ENCODE results near the gene PPFIBP1. TPM values are rescaled to one million over a fixed set of nuclear protein-coding genes. Genes with fewer than 3 reads are reported as not detected.
"Not testable (repeated sequence)": the region's sequence is repeated elsewhere in the genome, so short reads cannot be mapped to it uniquely, and the experiment has no call there.

Gene PPFIBP1
- total RNA-seq, 3 donors from 2014 or later, result 37.0 to 79.4 (median 40.4) TPM

GRCh38 chr12:27577688-27578087 lies 53.7 kb downstream of the PPFIBP1 start:
- no peak for ATAC-seq
- Histone ChIP-seq H3K36me3 (ENCODE audit: low read depth) (no peaks in the 10 kb centered on the region), H3K4me1 (ENCODE audit: low read depth) (peaks cover 5% of the 10 kb centered on the region), H3K4me3 (no peak overlapping the region), H3K9me3 (no peaks in the 10 kb centered on the region)
- DNase-seq, result no peak
- intact Hi-C loops (cut with DNase I, micrococcal nuclease), result no loop called here
- no peak for TF ChIP-seq CTCF (IDR thresholded peaks at IDR 0.05)

GRCh38 chr12:27578689-27579372 lies 54.8 kb downstream of the PPFIBP1 start:
- DNase-seq, result no peak
- H3K9me3 ChIP-seq, result no peaks in the 10 kb centered on the region
- intact Hi-C loops (cut with DNase I, micrococcal nuclease), result no loop called here
- H3K4me3 ChIP-seq, result no peak overlapping the region
- peaks cover 5% of the 10 kb centered on the region for H3K4me1 ChIP-seq (ENCODE audit: low read depth)
- no peak for ATAC-seq
- no peaks in the 10 kb centered on the region for H3K36me3 ChIP-seq (ENCODE audit: low read depth)
- no peak for TF ChIP-seq CTCF (IDR thresholded peaks at IDR 0.05)

GRCh38 chr12:27580561-27581330 lies 56.7 kb downstream of the PPFIBP1 start:
- Histone ChIP-seq H3K9me3 (no peaks in the 10 kb centered on the region), H3K4me3 (no peak overlapping the region), H3K4me1 (ENCODE audit: low read depth) (no peaks in the 10 kb centered on the region), H3K36me3 (ENCODE audit: low read depth) (no peaks in the 10 kb centered on the region)
- TF ChIP-seq CTCF (IDR thresholded peaks at IDR 0.05), result no peak
- intact Hi-C loops (cut with DNase I, micrococcal nuclease), result no loop called here
- ATAC-seq, result no peak
- no peak for DNase-seq

- H3K4me3 ChIP-seq; intact Hi-C loops (cut with DNase I, micrococcal nuclease): not testable (repeated sequence)
Measured at GRCh38 chr12:27581331-27581671, 57.3 kb downstream of the PPFIBP1 start.

GRCh38 chr12:27581833-27582232 lies 57.8 kb downstream of the PPFIBP1 start:
- DNase-seq; ATAC-seq; H3K4me3 ChIP-seq; intact Hi-C loops (cut with DNase I, micrococcal nuclease); H3K9me3 ChIP-seq; H3K4me1 ChIP-seq (ENCODE audit: low read depth); H3K36me3 ChIP-seq (ENCODE audit: low read depth): not testable (repeated sequence)

More at GRCh38 chr12:27581331-27581671, 57.3 kb downstream of the PPFIBP1 start:
- DNase-seq; H3K36me3 ChIP-seq (ENCODE audit: low read depth); H3K9me3 ChIP-seq; H3K4me1 ChIP-seq (ENCODE audit: low read depth); ATAC-seq: not testable (repeated sequence)

GRCh38 chr12:27582445-27582844 lies 58.4 kb downstream of the PPFIBP1 start:
- H3K9me3 ChIP-seq; ATAC-seq; H3K36me3 ChIP-seq (ENCODE audit: low read depth); H3K4me3 ChIP-seq; H3K4me1 ChIP-seq (ENCODE audit: low read depth); intact Hi-C loops (cut with DNase I, micrococcal nuclease); DNase-seq: not testable (repeated sequence)

GRCh38 chr12:27583057-27583797 lies 59.2 kb downstream of the PPFIBP1 start:
- DNase-seq (no peak), ATAC-seq (no peak)
- Histone ChIP-seq H3K9me3 (no peaks in the 10 kb centered on the region), H3K4me1 (ENCODE audit: low read depth) (no peaks in the 10 kb centered on the region), H3K4me3 (no peak overlapping the region), H3K36me3 (ENCODE audit: low read depth) (no peaks in the 10 kb centered on the region)
- intact Hi-C loops (cut with DNase I, micrococcal nuclease), result no loop called here
- TF ChIP-seq CTCF (IDR thresholded peaks at IDR 0.05), result no peak

All from mucosa of descending colon (tissue), 3 donors.